GM20000 (cell line): ENCODE data around the gene EMILIN1.
A peak's percentile ranks its signal among the peaks of the same experiment; 100 is the strongest.

Experiments used
- DNase-seq: peaks from one replicate; pipeline ENCODE4 v3.0.0; 2012; ENCODE audit warnings: low spot score
- TF ChIP-seq, protein P1 (sequence below): IDR thresholded peaks from 2 replicates; pipeline ENCODE4 v1.5.1; 2012; ENCODE audit warnings: mild to moderate bottlenecking, control low read depth; ENCODE audit errors: extremely low read depth, missing control alignments

Gene EMILIN1

DNA sequence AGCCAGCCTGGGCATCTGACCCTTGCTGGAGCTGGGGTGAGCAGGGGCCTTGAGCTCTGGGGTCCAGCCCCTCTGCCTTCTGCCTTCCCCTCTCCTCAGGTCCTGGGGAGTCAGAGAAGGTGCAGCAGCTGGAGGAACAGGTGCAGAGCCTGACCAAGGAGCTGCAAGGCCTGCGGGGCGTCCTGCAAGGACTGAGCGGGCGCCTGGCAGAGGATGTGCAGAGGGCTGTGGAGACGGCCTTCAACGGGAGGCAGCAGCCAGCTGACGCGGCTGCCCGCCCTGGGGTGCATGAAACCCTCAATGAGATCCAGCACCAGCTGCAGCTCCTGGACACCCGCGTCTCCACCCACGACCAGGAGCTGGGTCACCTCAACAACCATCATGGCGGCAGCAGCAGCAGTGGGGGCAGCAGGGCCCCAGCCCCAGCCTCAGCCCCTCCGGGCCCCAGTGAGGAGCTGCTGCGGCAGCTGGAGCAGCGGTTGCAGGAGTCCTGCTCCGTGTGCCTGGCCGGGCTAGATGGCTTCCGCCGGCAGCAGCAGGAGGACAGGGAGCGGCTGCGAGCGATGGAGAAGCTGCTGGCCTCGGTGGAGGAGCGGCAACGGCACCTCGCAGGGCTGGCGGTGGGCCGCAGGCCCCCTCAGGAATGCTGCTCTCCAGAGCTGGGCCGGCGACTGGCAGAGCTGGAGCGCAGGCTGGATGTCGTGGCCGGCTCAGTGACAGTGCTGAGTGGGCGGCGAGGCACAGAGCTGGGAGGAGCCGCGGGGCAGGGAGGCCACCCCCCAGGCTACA lies 3.8 kb downstream of the EMILIN1 start:
- TF ChIP-seq, protein P1, sequence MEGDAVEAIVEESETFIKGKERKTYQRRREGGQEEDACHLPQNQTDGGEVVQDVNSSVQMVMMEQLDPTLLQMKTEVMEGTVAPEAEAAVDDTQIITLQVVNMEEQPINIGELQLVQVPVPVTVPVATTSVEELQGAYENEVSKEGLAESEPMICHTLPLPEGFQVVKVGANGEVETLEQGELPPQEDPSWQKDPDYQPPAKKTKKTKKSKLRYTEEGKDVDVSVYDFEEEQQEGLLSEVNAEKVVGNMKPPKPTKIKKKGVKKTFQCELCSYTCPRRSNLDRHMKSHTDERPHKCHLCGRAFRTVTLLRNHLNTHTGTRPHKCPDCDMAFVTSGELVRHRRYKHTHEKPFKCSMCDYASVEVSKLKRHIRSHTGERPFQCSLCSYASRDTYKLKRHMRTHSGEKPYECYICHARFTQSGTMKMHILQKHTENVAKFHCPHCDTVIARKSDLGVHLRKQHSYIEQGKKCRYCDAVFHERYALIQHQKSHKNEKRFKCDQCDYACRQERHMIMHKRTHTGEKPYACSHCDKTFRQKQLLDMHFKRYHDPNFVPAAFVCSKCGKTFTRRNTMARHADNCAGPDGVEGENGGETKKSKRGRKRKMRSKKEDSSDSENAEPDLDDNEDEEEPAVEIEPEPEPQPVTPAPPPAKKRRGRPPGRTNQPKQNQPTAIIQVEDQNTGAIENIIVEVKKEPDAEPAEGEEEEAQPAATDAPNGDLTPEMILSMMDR: no peak
- no peak for DNase-seq

DNA sequence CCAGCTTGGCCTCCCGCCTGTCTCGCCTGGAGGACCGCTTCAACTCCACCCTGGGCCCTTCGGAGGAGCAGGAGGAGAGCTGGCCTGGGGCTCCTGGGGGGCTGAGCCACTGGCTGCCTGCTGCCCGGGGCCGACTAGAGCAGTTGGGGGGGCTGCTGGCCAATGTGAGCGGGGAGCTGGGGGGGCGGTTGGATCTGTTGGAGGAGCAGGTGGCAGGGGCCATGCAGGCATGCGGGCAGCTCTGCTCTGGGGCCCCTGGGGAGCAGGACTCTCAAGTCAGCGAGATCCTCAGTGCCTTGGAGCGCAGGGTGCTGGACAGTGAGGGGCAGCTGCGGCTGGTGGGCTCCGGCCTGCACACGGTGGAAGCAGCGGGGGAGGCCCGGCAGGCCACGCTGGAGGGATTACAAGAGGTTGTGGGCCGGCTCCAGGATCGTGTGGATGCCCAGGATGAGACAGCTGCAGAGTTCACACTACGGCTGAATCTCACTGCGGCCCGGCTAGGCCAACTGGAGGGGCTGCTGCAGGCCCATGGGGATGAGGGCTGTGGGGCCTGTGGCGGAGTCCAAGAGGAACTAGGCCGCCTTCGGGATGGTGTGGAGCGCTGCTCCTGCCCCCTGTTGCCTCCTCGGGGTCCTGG lies 4.5 kb downstream of the EMILIN1 start:
- no peak for DNase-seq
- TF ChIP-seq, protein P1: no peak

DNA sequence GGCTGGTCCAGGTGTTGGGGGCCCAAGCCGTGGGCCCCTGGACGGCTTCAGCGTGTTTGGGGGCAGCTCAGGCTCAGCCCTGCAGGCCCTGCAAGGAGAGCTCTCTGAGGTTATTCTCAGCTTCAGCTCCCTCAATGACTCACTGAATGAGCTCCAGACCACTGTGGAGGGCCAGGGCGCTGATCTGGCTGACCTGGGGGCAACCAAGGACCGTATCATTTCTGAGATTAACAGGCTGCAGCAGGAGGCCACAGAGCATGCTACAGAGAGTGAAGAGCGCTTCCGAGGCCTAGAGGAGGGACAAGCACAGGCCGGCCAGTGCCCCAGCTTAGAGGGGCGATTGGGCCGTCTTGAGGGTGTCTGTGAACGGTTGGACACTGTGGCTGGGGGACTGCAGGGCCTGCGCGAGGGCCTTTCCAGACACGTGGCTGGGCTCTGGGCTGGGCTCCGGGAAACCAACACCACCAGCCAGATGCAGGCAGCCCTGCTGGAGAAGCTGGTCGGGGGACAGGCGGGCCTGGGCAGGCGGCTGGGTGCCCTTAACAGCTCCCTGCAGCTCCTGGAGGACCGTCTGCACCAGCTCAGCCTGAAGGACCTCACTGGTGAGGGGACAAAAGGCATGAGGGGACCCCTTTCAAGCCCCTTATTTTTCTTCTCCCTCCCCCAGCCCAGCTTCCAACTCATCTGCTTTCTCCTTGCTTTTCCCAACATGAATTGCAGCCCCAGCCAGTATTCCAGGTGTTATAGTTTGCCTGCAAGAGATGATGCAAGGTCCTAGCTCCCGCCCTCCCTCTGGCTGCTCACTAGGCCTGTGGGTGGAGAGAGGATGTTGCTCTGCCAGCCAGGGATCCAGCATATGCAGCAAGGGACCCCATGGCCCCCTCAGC lies 5.2 kb downstream of the EMILIN1 start:
- no peak for DNase-seq
- TF ChIP-seq, protein P1: no peak

DNA sequence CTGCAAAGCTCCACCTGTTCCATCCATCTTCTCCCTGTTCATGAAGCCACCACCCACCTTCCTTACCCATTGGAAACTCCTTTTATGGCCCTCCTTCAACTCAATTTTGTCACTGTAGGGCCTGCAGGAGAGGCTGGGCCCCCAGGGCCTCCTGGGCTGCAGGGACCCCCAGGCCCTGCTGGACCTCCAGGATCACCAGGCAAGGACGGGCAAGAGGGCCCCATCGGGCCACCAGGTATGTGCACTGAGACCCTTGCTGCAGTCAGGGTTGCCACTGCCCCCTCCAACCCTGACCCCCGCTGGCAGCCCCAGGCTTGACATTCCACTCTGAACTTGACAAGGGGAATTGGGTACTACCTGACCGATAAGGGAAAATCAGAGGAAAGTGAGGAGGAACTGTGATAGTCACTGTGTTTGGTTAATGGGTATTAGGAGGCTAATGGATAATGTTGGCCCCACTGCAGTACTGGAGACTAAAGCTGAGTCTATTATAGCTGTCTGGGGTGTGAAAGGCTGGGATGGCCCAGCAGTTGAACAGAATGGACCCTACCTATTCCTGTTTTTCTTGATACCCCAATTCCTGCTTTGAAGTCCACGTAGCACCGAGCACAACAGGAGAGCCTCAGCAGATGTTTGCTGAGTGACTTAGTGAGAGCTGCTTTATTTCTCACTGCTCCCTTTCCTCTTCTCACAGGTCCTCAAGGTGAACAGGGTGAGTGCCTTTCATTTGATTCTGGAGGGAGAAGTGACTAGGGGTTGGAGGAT lies 6.1 kb downstream of the EMILIN1 start:
- DNase-seq: no peak
- TF ChIP-seq, protein P1: no peak

DNA sequence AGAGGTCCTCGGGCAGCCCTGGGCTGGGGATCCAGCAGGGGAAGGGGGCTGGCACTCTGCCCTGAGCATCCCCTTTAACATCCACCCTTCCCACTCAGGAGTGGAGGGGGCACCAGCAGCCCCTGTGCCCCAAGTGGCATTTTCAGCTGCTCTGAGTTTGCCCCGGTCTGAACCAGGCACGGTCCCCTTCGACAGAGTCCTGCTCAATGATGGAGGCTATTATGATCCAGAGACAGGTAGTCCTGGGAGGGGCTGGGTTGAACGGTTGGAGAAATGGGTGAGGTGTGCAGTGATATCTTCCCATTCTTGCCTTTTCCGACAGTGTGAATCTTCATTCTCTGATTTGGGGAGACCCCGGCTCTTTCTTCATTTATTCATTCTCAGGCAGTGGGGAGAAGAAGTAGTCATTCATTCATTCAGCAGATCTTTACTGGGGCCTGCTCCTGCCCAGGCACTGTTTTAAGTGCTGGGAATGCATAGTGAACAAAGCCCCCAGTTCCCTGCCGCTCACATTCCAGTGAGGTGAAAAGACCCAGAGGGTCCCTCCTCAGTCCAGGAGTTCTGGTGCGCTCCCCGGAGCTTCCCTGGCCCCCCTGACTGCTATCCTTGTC lies 6.8 kb downstream of the EMILIN1 start:
- no peak for DNase-seq
- TF ChIP-seq, protein P1: no peak

DNA sequence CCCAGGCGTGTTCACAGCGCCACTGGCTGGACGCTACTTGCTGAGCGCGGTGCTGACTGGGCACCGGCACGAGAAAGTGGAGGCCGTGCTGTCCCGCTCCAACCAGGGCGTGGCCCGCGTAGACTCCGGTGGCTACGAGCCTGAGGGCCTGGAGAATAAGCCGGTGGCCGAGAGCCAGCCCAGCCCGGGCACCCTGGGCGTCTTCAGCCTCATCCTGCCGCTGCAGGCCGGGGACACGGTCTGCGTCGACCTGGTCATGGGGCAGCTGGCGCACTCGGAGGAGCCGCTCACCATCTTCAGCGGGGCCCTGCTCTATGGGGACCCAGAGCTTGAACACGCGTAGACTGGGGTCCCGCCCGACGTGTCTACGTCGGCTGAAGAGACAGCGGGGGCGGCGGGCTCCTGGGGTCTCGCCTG lies 7.3 kb downstream of the EMILIN1 start:
- TF ChIP-seq, protein P1: peak; percentile 38
- peak; percentile 64 for DNase-seq
